ENCODE results near the gene CNTN1.
A peak's percentile ranks its signal among the peaks of the same experiment; 100 is the strongest.

CNTN1 gene

DNA sequence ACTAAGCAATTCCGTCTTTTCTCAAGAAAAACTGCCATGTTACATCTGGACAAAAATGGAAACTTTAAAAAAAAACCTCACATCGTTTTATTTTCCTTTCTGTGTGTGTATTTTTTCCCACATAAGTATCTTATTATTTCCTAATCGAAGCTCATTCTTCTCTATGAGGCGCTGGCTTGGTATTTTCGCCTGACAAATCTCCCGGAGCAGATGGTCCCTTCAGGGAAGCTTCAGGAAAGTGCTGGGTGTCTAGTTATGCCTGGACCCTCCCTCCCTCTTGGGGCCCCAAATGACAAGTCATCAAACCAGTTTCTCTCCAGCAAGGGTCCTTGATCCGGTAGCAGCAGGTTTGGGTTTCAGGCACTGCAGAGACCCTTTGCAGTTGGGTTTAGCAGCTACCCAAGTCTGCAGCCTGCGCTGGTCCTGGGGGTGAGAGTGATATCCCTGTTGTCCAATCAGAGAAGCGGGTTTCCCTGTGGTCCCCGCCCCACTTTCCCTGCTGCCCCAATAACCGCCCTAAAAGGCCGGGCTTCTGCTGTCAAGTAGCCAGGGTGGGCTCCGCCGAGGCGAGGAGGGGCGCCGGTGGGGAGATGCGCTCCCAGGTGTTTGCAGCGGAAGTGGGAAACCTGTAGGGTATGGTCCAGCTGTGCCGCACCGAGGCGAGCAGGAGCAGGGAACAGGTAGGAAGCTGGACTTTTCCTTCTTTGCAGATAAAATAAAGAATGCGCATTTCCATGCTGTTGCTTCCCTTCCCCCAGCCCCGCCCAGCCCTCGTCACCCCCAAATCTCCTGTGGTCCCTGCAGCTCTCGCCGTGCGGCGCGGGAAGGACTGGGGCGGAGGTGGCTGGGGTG is at the start of gene CNTN1:
Gene CNTN1 (plus strand): TSS at position 527 of the 852 bp plus-strand sequence.
- DNase-seq (ENCODE audit: low read depth), result peak; percentile 59

DNA sequence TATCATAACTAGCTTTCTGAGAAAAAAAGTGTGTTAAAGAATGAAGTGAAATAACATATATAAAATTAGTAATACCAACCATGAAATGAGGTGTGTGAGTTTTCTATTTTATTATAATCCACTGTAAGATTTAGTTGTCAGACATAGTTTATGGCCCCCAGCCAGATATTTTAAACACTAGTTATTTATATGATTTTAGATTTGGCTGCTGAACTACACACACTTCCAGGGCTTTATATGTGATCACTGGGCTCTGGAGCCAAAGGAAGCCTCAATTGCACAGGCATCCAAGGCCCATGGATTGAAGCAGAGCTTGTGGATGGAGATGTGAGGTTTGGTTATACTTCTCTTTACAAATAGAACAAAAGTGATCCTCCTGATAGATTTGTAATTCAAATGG is 48.7 kb upstream of the CNTN1 start:
- DNase-seq (ENCODE audit: low read depth), result no peak

DNA sequence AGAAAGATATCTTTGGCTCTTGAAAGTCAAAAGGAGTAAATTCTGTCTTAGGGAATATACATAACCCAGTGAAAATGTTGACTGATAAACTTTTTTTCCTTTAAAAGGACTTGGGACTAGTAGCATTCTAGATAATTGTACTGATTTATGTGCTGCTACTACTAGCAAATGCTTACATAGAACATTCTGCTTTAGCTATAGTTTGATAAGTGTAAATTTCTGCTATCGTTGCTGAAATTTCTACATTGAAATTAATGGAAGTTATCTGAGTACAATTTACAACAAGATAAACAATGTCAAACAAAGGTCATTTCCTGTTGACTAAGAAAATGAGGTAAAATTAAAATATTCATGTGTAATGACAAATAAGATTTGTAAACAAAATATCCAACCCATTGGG is 48.3 kb upstream of the CNTN1 start:
- DNase-seq (ENCODE audit: low read depth), result no peak

DNA sequence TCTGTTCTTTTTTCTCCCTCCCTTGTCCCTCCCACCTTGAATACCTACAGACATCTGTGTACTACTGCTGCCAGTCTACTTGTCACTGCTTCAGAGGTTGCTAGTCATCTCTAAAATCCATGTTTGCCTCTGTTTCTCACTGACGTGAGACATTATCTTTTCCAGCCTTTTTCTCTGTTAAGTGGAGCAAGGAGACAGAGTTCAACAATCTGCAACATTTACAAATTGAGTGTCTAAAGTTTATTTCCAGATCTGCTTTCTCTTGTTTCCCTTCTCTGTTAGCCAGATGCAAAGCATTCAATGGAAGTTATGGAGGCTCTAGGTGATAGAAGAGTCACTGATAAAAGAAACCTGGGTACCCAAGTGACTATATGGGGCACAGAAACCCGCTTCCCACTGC is 47.5 kb upstream of the CNTN1 start:
- no peak for DNase-seq (ENCODE audit: low read depth)

DNA sequence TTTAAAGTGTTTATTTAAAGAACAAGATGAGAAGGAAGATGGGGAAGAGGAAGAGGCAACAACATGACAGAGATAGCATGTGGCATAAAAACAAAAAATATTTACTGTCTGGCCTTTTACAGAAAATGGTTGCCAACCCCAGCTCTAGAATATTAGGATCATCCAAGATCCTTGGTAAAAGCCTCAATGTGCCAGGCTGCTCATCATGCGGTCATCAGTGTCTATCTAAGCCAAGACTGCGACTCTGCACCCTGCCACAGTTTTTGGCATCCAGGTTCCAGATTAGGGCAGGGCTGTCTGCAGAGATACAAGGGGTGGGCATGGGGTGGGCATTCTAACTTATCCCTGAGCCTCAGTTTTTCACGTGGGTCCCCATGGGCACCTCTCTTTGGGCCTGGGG is 46.9 kb upstream of the CNTN1 start:
- DNase-seq (ENCODE audit: low read depth), result no peak

DNA sequence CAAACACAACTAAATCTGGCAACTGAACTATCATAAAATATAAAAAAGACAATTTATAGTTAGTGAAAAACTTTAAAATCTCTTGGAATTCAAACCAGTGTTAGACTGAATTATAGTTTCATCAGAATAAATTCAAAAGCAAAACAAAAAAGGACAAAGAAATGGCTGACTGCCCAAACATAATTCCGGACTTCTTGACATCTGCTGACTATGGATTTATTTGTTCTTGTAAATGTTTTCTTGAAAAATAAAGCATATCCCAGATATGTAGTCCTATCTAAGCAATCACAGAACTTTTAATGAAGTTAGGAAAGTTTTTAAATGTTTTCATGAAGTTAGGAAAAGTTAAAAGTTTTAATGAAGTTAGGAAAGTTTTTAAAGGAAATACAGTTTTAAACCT is 45.8 kb upstream of the CNTN1 start:
- no peak for DNase-seq (ENCODE audit: low read depth)

DNA sequence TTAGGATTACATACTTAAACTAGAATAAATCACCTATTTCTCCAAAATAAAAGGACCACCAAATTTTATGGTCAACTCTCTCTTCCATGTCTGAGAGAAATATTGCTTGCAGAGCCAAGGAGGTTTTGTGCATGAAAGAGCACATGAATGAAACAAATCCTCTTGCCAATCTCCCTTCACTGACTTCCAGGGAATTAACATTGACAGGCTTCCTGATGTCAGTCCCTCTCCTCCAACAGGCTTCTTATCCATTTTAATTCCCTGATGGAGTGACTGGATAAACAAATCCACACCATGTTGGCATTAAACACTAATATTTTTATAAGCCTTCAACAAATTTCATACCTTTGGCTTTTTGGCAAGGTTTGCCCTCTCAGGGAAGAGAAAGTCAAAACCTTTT is 45.3 kb upstream of the CNTN1 start:
- DNase-seq (ENCODE audit: low read depth), result no peak

DNA sequence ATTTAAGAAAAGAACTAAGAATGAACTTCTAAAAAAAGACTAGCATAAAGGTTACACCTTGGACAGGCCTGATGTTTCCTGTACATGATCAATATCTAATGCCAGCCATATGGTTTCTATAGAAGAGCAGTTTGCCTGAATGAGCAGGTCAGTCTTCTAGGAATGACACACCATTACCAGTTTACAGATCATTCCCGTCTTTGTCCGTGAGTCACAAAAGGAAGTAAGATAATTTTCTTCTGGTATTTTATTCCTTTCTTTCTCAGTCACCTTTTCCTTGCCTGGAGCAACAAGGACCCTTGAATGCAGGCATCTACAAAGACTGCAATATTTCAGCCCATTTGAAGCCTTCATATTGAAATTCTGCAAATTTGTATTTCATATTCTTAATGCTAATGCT is 44.6 kb upstream of the CNTN1 start:
- peak; percentile 54 for DNase-seq (ENCODE audit: low read depth)

DNA sequence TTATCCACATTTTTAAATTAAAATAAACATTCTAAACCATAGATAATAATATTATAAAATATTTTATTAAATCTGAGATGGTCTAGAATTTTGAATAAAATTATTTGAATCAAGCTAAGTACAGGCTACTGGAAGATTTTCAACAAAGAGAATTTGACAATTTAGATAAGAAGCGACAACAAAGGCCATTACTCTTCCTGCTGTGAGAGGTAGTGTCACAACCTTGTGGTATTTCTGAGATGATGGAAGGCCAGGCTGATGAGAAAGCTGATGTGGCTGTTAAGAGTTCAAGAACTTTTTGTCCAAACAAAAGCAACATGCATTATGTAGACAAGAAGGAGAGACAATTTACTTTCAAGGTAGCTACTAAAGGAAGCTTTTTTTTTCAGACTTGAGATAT is 43.7 kb upstream of the CNTN1 start:
- DNase-seq (ENCODE audit: low read depth), result no peak

DNA sequence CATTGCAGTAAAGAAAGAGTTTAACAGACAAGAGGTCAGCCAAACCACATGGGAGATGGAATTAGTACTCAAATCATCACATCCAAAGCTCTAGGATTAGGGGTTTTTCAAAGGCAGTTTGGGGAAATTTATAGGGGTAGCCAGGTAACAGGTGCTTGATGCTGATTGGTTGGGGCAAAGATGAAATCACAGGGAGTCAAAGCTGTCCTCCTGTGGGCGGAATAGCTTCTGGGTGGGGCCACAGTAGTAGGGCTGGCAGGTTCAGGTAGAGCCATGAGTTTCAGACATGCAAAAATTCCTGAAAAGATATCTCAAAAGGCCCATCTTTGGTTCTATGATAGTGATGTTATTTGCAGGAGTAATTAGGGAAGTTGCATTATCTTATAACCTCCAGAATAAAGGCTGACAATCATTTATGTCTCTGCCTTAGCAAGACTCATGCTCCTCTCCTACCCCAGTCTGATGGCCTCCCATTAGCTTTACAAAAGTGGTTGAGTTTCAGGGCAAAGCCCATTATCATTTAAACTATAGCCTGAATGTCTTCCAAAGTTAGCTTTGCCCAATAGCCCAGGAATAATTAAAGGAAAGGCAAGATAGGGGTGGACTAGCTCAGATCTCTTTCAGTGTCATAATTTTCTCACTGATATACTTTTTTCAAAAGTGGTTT is 42.1 kb upstream of the CNTN1 start:
- no peak for DNase-seq (ENCODE audit: low read depth)

DNA sequence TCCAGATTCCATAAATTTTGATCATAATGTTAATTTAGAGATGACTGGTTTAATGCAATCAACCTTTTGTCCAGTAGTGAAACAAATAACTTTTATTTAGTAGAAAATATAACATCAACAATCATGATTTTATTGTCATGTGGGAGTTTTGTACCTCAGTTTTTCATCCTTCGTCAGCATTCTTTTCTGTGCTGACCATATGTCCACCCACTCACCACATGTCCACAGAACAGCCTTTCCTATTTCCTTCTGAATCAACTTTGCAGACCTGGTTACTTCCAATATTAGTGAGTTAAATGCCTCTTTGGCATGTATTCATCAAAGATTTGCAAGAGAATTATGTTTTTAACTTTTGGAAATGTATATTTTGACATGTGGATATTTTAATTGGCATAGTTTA is 36.8 kb upstream of the CNTN1 start:
- no peak for DNase-seq (ENCODE audit: low read depth)

DNA sequence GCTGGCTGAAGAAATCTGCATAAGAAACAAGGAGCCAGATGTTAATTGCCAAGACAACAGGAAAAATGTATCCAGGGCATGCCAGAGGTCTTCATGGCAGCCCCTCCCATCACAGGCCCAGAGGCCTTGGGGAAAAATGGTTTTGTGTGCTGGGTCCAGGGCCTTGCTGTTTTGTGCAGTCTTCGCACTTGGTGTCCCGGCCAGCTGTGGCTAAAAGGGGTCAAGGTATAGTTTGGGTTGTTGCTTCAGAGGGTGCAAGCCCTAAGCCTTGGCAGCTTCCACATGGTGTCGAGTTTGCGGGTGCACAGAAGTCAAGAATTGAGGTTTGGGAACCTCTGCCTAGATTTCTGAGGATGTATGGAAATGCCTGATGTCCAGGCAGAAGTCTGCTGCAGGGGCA is 29.9 kb upstream of the CNTN1 start:
- no peak for DNase-seq (ENCODE audit: low read depth)

DNA sequence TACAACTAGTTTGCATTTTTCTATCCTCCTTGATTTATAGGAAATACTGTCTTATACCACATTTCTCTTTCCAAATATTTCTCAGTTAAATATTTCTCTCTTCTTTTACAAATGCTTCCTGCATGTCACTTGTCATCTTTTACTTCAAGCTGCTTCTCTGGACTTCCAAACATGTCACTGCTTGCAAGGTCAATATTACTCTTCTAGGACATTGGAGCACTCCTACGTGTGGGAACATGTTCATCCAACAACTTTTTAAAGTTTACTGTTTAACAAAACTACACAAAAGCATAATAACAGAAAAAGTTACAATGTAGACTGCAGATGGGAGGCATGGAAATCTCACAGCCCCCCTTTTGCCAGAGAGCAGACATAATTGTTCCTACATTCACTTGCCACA is 28.5 kb upstream of the CNTN1 start:
- no peak for DNase-seq (ENCODE audit: low read depth)

DNA sequence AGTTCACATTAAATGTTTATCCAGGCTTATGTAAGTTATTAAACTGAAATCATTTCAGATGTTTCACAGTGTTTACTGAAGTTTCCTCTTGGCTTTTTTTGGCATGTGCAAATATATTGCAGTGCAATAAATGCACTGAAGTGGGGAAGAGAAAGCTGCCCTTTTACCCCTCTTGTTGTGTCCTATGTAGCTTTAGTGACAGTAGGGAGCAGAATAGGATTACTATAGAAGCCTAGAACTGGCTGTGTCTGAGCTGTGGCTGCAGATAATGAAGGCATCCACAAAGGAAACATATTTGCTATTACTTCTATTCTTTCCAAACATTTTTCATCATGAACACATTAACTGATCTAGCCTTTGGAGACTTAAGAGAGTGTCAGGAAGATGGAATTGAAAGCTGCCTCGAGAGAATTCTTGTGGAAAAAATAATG is 24.1 kb upstream of the CNTN1 start:
- DNase-seq (ENCODE audit: low read depth), result no peak

DNA sequence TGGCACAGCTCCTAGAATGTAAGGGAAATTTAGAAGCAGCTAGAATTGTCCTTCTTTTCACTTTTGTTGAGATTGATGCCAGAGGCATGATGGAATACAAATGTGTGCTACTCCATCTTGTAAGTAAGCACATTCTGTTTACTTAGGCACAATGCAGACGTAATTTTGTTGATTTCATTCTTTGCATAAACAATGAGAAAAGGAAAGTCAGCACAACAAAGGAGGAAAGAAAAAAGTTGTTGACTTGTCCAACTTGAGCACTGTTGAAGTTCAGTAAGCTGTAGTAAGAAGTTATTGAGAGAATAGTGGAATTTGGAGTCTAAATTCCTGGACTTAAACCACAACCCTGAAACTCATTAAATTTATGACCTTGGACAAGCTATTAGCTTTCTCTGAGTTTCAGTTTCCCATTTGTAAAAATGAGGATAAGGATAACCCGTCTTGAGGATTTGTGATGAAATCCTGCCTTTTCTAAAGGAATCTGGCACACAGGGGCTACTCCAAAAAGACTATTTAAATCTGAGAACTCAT is 19.4 kb upstream of the CNTN1 start:
- no peak for DNase-seq (ENCODE audit: low read depth)

DNA sequence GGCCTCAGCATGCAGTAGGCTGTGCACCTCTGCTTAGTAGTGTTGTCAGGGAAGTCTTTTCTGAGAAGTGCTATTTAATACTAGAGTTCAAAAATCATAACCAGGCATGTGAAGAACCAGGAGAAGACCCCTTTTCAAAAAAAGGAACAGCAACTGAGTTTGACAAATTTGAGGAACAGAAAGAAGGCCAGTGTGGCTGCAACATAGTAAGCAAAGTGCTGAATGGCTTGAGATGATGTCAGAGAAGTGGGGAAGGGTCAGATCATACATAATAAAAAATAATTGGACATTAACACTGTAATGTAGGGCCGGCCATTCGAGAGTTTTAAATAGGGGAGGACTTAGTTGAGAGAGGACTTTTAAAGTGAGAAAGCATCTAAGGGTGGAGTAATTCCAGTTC is 11.1 kb upstream of the CNTN1 start:
- DNase-seq (ENCODE audit: low read depth), result no peak

DNA sequence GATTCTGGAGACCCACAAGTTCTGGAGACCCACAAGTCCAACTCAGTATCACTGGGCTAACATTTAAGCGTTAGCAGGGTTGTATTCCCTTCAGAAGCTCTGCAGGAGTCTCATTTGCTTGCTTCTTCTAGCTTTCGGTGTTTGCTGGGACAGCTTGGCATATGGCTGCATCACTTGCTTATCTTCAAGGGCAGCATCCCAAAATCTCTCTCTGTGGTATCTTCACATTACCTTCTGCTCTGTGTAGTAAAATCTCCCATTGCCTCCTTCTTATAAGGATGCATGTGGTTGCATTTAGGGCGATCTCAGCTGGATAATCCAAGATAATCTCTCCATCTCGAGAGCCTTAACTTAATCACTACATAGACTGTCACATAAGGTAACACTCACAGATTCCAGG is 7.3 kb upstream of the CNTN1 start:
- no peak for DNase-seq (ENCODE audit: low read depth)

DNA sequence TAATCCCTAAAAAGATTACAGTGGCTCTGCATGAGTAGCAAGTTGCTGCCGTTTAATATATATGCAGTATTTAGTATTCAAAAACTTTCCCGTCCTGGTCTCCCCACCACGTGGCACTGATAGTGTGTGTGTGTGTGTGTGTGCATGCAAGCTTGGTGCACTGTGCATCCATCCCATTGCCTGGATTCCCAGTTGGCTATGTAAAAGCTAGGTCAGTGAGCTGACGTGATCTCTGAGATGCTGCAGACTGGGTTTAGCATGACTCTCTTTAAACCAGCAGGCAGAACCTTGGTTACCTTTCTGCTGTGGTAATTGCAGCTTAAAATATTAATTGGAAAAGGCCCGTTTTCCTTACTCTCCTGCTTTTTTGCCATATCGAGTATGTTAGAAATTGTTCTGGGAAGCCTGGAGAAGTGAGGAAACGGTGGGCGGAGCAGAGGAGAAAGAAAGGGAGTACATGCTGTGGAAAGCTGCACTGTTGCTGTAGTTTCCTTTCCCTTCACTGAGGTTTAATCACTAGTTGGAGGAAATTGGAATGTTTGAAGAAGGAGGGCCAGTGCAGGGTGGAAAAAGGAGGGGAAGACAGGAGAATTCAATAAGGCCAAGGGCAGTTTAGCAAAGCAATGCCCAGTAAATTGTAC is 4.0 kb upstream of the CNTN1 start:
- DNase-seq (ENCODE audit: low read depth), result no peak

DNA sequence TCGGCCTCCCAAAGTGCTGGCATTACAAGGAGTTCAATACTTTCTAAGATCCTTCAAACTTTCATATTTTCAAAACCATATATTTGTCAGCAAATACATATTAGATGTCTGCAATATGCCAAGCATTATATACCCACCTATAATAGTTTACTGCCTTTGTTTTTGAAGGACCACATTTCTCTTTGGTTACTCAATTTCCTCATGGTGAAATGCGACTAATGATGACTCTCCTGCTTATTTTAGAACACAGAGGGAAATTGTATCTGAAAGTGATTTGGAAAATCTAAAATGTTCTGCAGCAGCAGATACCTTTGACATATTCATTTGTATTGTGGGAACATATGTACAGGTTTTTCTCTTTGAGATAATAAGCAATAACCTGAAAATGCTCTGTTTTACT is 2.7 kb upstream of the CNTN1 start:
- DNase-seq (ENCODE audit: low read depth), result no peak

DNA sequence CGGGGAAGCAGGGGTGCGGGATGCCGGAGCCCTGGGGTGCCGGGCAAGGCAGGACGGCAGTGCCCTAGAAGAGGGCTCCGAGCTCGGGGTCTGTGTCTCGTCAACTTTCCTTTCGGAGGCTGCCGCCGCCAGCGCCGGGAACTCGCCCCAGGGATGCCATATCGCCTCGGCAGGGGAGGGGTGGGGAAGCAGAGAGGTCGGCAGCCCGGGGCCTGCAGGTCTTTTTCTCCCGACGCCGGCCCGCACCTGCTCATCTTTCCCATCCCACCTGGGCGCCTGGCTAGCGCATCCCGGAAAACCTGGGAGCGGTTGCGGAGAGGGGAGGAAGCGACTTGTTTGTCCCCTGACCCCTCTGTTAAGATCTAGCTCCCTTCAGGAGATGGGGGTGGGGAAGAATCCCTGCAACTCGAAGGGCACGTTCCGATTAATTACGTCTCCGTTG is 547 bp downstream of the CNTN1 start:
- DNase-seq (ENCODE audit: low read depth), result no peak

DNA sequence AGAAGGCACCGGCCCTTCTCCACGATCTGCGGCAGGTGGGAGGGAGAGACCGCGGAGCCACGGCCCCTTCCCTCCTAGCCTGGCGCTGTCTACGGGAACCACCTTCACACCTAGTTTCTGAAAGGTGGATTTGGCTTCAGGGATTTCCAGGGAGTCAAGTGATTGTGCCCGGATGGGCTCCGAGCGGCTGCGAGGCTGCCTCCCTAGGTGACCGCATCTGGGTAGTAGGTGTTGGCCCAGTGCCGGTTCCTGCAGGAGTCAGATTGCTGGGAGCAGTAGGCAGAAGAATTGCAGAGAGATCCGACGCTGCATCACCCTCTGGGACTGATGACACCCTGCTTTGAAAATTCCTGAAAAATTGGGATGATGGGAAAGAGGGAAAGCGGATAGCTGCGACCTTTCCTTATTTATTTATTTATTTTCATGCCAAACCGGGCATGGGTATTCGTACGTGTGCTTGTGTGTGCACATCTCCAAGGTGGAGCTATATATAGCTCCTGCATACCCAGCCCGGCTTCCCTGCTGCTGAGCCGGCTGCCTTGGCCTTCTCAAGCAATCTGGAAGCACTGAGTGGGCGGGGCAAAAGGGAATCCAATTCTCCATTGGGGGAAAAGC is 1.1 kb downstream of the CNTN1 start:
- no peak for DNase-seq (ENCODE audit: low read depth)

DNA sequence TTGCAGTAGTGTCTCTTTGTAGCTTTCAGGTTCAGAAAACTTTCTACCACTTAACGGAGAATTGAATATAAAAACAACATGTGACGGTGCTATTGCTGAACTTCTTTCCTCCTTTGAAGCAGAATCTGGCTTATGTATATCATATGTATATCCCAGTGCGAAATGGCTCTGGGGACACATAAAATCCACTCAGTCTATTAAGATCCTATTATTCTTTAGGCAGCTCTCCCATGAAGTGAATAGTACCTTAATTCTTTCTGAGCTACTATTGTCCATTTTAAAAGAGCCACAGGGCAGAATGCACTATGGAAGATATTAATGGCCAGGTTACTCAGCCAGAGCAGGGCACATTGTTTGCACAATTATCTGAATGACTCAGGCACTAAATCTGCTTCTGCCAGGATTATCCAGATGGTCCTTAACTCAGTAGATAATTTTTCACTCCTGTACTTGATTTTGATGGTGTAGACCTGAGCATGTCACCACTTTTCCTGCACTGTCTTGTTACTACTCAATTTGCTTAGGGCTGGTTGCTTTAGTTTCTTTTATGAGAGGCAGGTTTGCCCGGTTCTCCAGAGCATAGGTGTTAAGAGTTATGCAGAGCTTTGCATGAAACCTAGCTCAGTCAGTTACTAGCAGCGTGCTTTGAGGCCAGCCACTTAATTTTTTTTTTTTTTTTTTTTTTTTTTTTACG is 5.5 kb downstream of the CNTN1 start:
- DNase-seq (ENCODE audit: low read depth), result no peak

Data from HS-5 (cell line).